ENCODE measurements around the gene TP53I13.

TP53I13 gene

GRCh38 chr17:29607557-29608195 lies 39.2 kb downstream of the TP53I13 start:
- no peak overlapping the region for H3K4me3 ChIP-seq (ENCODE audit: low read depth, low read length)
- TF ChIP-seq CTCF (IDR thresholded peaks at IDR 0.05; ENCODE audit: insufficient read depth, low read depth, low read length, missing control alignments) = no peak
- no peak for DNase-seq (ENCODE audit: low read depth)

- no peak overlapping the region for H3K4me3 ChIP-seq (ENCODE audit: low read depth, low read length)
- DNase-seq (ENCODE audit: low read depth) = no peak
- TF ChIP-seq CTCF (IDR thresholded peaks at IDR 0.05; ENCODE audit: insufficient read depth, low read depth, low read length, missing control alignments) = no peak
These were observed 40.5 kb downstream of the TP53I13 start for GRCh38 chr17:29608986-29609385.

GRCh38 chr17:29610395-29610794 lies 41.9 kb downstream of the TP53I13 start:
- no peak for DNase-seq (ENCODE audit: low read depth)
- no peak for TF ChIP-seq CTCF (IDR thresholded peaks at IDR 0.05; ENCODE audit: insufficient read depth, low read depth, low read length, missing control alignments)
- H3K4me3 ChIP-seq (ENCODE audit: low read depth, low read length) = no peak overlapping the region

GRCh38 chr17:29611351-29612093 lies 43.0 kb downstream of the TP53I13 start:
- no peak for DNase-seq (ENCODE audit: low read depth)
- TF ChIP-seq CTCF (IDR thresholded peaks at IDR 0.05; ENCODE audit: insufficient read depth, low read depth, low read length, missing control alignments) = no peak
- no peak overlapping the region for H3K4me3 ChIP-seq (ENCODE audit: low read depth, low read length)

- H3K4me3 ChIP-seq (ENCODE audit: low read depth, low read length) = no peak overlapping the region
- no peak for TF ChIP-seq CTCF (IDR thresholded peaks at IDR 0.05; ENCODE audit: insufficient read depth, low read depth, low read length, missing control alignments)
- no peak for DNase-seq (ENCODE audit: low read depth)
These were observed 43.5 kb downstream of the TP53I13 start for GRCh38 chr17:29612094-29612403.

- H3K4me3 ChIP-seq (ENCODE audit: low read depth, low read length) = no peak overlapping the region
- DNase-seq (ENCODE audit: low read depth) = no peak
- TF ChIP-seq CTCF (IDR thresholded peaks at IDR 0.05; ENCODE audit: insufficient read depth, low read depth, low read length, missing control alignments) = no peak
These were observed 44.1 kb downstream of the TP53I13 start for GRCh38 chr17:29612404-29613280.
